PC-3 (cell line): ENCODE measurements around the gene AUTS2.

Experiments used
- EZH2 ChIP-seq: fragments of 300-600 bp; sonication (generic); IDR thresholded peaks from one replicate; pipeline ENCODE4 v1.6.1; 2017; ENCODE audit warnings: antibody characterized with exemption, mild to moderate bottlenecking, low read length; ENCODE audit not compliant: unreplicated experiment
- TF ChIP-seq, protein P1 (sequence below): fragments of 300-600 bp; sonication (generic); conservative IDR thresholded peaks from 2 replicates; pipeline ENCODE4 v1.5.1; 2017; ENCODE audit warnings: antibody characterized with exemption, low read depth, mild to moderate bottlenecking, low read length

DNA sequence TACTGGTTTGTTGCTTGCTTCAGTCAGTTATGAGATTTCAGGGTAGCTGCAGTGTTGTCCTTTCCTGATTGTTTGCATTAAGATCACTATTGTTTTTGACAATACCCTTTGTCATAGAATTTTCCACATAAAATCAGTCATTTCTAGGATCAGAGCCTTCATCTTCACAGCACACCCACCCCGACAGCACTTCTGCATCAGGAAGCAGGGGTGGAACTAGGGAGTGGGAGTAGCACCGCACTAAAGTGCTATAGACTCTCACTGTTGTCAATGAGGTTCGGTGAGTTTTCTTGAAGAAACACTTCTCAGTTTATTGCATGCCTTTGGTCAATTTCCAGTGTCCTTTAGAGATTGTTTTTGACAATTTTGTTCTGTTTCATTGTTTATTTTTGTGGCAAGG is 632.5 kb downstream of the AUTS2 start:
- TF ChIP-seq EZH2: no peak
- TF ChIP-seq, protein P1, sequence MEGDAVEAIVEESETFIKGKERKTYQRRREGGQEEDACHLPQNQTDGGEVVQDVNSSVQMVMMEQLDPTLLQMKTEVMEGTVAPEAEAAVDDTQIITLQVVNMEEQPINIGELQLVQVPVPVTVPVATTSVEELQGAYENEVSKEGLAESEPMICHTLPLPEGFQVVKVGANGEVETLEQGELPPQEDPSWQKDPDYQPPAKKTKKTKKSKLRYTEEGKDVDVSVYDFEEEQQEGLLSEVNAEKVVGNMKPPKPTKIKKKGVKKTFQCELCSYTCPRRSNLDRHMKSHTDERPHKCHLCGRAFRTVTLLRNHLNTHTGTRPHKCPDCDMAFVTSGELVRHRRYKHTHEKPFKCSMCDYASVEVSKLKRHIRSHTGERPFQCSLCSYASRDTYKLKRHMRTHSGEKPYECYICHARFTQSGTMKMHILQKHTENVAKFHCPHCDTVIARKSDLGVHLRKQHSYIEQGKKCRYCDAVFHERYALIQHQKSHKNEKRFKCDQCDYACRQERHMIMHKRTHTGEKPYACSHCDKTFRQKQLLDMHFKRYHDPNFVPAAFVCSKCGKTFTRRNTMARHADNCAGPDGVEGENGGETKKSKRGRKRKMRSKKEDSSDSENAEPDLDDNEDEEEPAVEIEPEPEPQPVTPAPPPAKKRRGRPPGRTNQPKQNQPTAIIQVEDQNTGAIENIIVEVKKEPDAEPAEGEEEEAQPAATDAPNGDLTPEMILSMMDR: no peak
